NCI-H1694 (cell line): ENCODE measurements around the gene CBX8.
"Not testable (repeated sequence)": the region's sequence is repeated elsewhere in the genome, so short reads cannot be mapped to it uniquely, and the experiment has no call there.

Experiments used
- DNase-seq: peaks from one replicate; lab custom pipeline; 2025; lab: John Stamatoyannopoulos, UW

Gene CBX8

GRCh38 chr17:79779084-79779529 is 17.8 kb downstream of the CBX8 start:
- no peak for DNase-seq

- no peak for DNase-seq
Observed at GRCh38 chr17:79778504-79779083, 18.3 kb downstream of the CBX8 start.

GRCh38 chr17:79777894-79778503 is 18.9 kb downstream of the CBX8 start, which contains the start of gene CBX2:
Gene CBX2, plus strand, starts transcription at chr17:79778148. Its CDS starts 88 bp downstream, at chr17:79778236.
- no peak for DNase-seq

- peak; percentile 63 for DNase-seq
Observed at GRCh38 chr17:79777120-79777893, 19.6 kb downstream of the CBX8 start.

- DNase-seq, result no peak
Observed at GRCh38 chr17:79776376-79777119, 20.3 kb downstream of the CBX8 start.

GRCh38 chr17:79775632-79776031 is 21.2 kb downstream of the CBX8 start:
- DNase-seq, result no peak

- DNase-seq, result no peak
Observed at GRCh38 chr17:79774561-79774975, 22.3 kb downstream of the CBX8 start.

GRCh38 chr17:79772726-79773125 is 24.2 kb downstream of the CBX8 start:
- not testable (repeated sequence) for DNase-seq

- DNase-seq, result no peak
Observed at GRCh38 chr17:79771276-79771675, 25.6 kb downstream of the CBX8 start.

- no peak for DNase-seq
Observed at GRCh38 chr17:79769570-79770506, 27.0 kb downstream of the CBX8 start.

GRCh38 chr17:79765708-79766107 is 31.2 kb downstream of the CBX8 start:
- no peak for DNase-seq

- DNase-seq, result peak; percentile 57
Observed at GRCh38 chr17:79761894-79762589, 34.8 kb downstream of the CBX8 start.

- DNase-seq, result peak; percentile 47
Observed at GRCh38 chr17:79760197-79760906, 36.5 kb downstream of the CBX8 start.

- no peak for DNase-seq
Observed at GRCh38 chr17:79758271-79758670, 38.6 kb downstream of the CBX8 start.

GRCh38 chr17:79757140-79757745 is 39.6 kb downstream of the CBX8 start:
- no peak for DNase-seq

GRCh38 chr17:79755591-79755990 is 41.3 kb downstream of the CBX8 start:
- DNase-seq, result no peak

- not testable (repeated sequence) for DNase-seq
Observed at GRCh38 chr17:79754903-79755302, 42.0 kb downstream of the CBX8 start.

- no peak for DNase-seq
Observed at GRCh38 chr17:79754370-79754769, 42.5 kb downstream of the CBX8 start.

- no peak for DNase-seq
Observed at GRCh38 chr17:79752175-79752574, 44.7 kb downstream of the CBX8 start.
